Ishikawa (cell line): ENCODE data around the gene CFAP126.

ENCODE experiments used
- CEBPB ChIP-seq: IDR thresholded peaks from 2 replicates; pipeline ENCODE4 v1.6.1; 2012
- CREB1 ChIP-seq: IDR thresholded peaks from 2 replicates; pipeline ENCODE4 v1.6.1; 2012; ENCODE audit warnings: low read depth
- EGR1 ChIP-seq: IDR thresholded peaks from 2 replicates; pipeline ENCODE4 v1.6.1; 2012
- EP300 ChIP-seq: IDR thresholded peaks from 2 replicates; pipeline ENCODE4 v1.6.1; 2012; ENCODE audit warnings: borderline replicate concordance
- FOXM1 ChIP-seq: IDR thresholded peaks from 2 replicates; pipeline ENCODE4 v1.6.1; 2012; ENCODE audit warnings: low read depth, borderline replicate concordance
- NFIC ChIP-seq: IDR thresholded peaks from 2 replicates; pipeline ENCODE4 v1.6.1; 2012
- RAD21 ChIP-seq: IDR thresholded peaks from 2 replicates; pipeline ENCODE4 v1.6.1; 2012; ENCODE audit warnings: low read depth
- TAF1 ChIP-seq: IDR thresholded peaks from 2 replicates; pipeline ENCODE4 v1.6.1; 2012; ENCODE audit warnings: low read depth, mild to moderate bottlenecking
- TCF12 ChIP-seq: IDR thresholded peaks from 2 replicates; pipeline ENCODE4 v1.6.1; 2012; ENCODE audit warnings: low read depth
- TEAD4 ChIP-seq: IDR thresholded peaks from 2 replicates; pipeline ENCODE4 v1.6.1; 2012
- YY1 ChIP-seq: IDR thresholded peaks from 2 replicates; pipeline ENCODE4 v1.6.1; 2012; ENCODE audit warnings: low read depth
- ZBTB7A ChIP-seq: IDR thresholded peaks from 2 replicates; pipeline ENCODE4 v1.6.1; 2012; ENCODE audit warnings: low read depth
- TF ChIP-seq, protein P1 (sequence below): IDR thresholded peaks from 2 replicates; pipeline ENCODE4 v1.6.1; 2012
- TF ChIP-seq, protein P2 (sequence below): IDR thresholded peaks from 2 replicates; pipeline ENCODE4 v1.6.1; 2012
- TF ChIP-seq, protein P3 (sequence below): IDR thresholded peaks from 2 replicates; pipeline ENCODE4 v1.6.1; 2012; ENCODE audit warnings: low read depth, mild to moderate bottlenecking

The CFAP126 gene

DNA sequence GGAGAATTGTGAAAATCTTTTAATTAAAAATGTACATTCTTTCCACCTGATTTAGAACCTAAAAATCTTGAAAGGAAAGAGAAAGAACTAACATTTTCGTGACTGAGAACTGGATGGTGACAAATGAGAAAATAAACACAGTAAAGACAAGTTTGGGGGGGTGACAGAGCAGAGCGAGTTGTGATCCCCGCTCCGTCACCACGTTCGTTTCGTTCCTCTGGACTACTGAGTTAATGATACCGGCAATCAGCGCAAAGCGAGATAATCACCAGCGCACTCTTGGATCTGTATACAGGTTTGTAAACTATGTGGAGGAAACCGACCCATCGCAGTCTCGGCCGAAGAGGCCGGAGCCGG is 31.2 kb upstream of the CFAP126 start:
- TF ChIP-seq, protein P1, sequence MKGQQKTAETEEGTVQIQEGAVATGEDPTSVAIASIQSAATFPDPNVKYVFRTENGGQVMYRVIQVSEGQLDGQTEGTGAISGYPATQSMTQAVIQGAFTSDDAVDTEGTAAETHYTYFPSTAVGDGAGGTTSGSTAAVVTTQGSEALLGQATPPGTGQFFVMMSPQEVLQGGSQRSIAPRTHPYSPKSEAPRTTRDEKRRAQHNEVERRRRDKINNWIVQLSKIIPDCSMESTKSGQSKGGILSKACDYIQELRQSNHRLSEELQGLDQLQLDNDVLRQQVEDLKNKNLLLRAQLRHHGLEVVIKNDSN: no peak
- TF ChIP-seq ZBTB7A (no peak), YY1 (no peak), NFIC (no peak), FOXM1 (no peak), TAF1 (no peak)

DNA sequence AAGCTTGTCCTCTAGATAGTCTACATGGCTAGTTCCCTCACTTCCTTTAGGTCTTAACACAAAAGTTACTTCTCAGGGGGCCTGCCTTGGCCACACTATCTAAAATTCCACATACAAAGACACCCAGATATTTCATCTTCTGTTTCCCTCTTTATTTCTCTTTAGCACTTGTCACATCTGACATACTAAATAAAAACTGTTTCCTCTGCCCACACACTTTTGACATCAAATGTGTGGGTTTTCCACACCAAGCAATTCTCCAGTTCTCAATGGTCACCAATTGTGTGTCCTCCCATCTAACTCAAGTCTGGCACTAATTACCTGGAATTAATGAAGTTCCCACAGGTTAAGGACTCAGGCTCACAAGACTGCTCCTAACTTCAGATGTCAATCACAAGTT is 25.5 kb upstream of the CFAP126 start:
- TF ChIP-seq FOXM1: no peak
- TF ChIP-seq TEAD4: no peak
- no peak for TF ChIP-seq EP300
- TF ChIP-seq, protein P1: no peak
- no peak for TF ChIP-seq CREB1
- TF ChIP-seq, protein P2, sequence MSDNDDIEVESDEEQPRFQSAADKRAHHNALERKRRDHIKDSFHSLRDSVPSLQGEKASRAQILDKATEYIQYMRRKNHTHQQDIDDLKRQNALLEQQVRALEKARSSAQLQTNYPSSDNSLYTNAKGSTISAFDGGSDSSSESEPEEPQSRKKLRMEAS: no peak
- no peak for TF ChIP-seq RAD21
- TF ChIP-seq CEBPB: no peak
- no peak for TF ChIP-seq TCF12
- no peak for TF ChIP-seq NFIC
- no peak for TF ChIP-seq YY1
- TF ChIP-seq, protein P3, sequence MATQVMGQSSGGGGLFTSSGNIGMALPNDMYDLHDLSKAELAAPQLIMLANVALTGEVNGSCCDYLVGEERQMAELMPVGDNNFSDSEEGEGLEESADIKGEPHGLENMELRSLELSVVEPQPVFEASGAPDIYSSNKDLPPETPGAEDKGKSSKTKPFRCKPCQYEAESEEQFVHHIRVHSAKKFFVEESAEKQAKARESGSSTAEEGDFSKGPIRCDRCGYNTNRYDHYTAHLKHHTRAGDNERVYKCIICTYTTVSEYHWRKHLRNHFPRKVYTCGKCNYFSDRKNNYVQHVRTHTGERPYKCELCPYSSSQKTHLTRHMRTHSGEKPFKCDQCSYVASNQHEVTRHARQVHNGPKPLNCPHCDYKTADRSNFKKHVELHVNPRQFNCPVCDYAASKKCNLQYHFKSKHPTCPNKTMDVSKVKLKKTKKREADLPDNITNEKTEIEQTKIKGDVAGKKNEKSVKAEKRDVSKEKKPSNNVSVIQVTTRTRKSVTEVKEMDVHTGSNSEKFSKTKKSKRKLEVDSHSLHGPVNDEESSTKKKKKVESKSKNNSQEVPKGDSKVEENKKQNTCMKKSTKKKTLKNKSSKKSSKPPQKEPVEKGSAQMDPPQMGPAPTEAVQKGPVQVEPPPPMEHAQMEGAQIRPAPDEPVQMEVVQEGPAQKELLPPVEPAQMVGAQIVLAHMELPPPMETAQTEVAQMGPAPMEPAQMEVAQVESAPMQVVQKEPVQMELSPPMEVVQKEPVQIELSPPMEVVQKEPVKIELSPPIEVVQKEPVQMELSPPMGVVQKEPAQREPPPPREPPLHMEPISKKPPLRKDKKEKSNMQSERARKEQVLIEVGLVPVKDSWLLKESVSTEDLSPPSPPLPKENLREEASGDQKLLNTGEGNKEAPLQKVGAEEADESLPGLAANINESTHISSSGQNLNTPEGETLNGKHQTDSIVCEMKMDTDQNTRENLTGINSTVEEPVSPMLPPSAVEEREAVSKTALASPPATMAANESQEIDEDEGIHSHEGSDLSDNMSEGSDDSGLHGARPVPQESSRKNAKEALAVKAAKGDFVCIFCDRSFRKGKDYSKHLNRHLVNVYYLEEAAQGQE: no peak
- no peak for TF ChIP-seq EGR1
- no peak for TF ChIP-seq TAF1
- TF ChIP-seq ZBTB7A: no peak

DNA sequence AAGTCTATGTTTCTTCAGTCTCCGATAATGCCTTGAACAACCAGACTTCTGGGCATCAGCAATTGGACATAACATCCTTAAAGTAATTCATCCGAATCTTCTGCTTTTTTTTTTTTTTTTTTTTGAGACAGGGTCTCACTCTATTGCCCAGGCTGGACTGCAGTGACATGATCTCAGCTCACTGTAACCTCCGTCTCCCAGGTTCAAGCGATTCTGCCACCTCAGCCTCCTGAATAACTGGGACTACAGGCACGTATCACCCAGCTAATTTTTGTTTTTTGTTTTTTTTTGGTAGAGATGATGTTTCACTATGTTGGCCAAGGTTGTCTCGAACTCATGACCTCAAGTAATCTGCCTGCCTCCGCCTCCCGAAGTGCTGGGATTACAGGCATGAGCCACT is 23.9 kb upstream of the CFAP126 start:
- no peak for TF ChIP-seq YY1
- TF ChIP-seq TCF12: no peak
- TF ChIP-seq EGR1: no peak
- TF ChIP-seq CREB1: no peak
- TF ChIP-seq, protein P2: no peak
- TF ChIP-seq ZBTB7A: no peak
- TF ChIP-seq, protein P1: no peak
- no peak for TF ChIP-seq FOXM1

DNA sequence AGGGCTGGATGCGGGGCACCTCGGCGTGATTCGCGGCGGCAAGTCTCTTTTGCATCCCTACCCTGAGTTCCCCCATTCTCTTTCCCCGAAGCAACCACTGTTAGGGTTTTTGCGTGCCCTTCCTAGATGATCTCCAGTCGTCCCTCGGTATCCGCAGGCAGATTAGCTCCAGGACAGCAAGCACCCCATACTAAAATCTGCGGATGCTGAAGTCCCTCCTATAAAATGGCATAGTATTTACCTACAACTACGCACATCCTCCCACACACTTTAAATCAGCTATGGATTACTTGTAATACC is 22.8 kb upstream of the CFAP126 start:
- TF ChIP-seq CEBPB: no peak
- TF ChIP-seq EP300: no peak
- no peak for TF ChIP-seq YY1
- no peak for TF ChIP-seq ZBTB7A
- no peak for TF ChIP-seq CREB1
- TF ChIP-seq TCF12: no peak
- TF ChIP-seq TEAD4: no peak
- TF ChIP-seq FOXM1: no peak
- TF ChIP-seq, protein P2: no peak
- TF ChIP-seq TAF1: no peak
- no peak for TF ChIP-seq EGR1
- TF ChIP-seq NFIC: no peak
- TF ChIP-seq, protein P3: no peak
- TF ChIP-seq RAD21: no peak
- TF ChIP-seq, protein P1: no peak

DNA sequence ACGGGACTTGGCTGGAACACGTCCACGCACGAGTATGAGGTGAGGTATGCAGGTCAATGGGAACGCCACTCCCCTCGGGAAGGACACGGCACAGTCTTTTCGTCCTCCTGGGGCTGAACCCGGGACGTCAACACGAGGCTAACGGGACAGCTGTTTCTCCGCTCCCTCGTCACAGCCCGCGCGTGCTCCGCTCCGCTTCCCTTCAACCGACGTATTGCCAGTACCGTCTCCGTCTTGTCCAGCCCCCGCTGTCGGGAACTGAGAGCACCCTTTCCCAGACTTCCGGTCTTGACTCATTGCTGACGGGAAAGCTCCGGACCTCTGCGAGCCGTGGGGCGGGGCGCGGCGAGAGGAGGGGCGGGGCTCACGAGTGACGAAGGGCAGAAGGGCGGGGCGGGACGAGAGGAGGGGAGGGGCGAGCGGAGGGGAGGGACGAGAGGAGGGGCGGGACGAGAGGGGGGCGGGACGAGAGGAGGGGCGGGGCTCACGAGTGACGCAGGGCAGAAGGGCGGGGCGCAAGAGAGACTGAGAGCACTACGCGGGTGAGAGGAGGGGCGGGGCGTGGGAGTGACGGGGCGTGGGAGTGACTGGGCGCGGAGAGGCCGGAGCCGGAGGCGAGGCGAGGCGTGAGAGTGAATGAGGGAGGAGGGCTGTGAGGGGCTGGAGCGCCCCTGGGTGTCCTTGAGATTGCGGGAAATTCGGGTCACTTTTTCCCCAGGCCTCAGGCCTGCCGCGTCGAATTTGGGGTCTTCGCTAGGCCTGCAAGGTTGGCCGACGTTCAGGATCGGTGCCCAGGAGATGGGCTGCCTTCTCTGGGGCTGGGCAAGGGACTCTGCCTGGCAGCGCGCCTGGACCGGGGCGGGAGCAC is 22.2 kb upstream of the CFAP126 start:
- TF ChIP-seq TAF1 (peak; percentile 48; the same call in 1 of the 2 replicates), TEAD4 (peak; percentile 26; the same call in 1 of the 2 replicates), EGR1 (peak; percentile 70), ZBTB7A (peak; percentile 85), CREB1 (peak; percentile 78), NFIC (0 out of 2 replicates have a peak, but pooled peaks have one; percentile 6), CEBPB (no peak)
- TF ChIP-seq, protein P3: no peak
- TF ChIP-seq, protein P2: peak; percentile 94
- TF ChIP-seq, protein P1: peak; percentile 31; the same call in 1 of the 2 replicates
